Mononuclear cell (primary cell): Measurements from ENCODE around the gene HDGFL2. TPM values are rescaled to one million over a fixed set of nuclear protein-coding genes. Genes with fewer than 3 reads are reported as not detected.

Experiments
- H3K27me3 ChIP-seq: 2 replicates; pipeline ENCODE4 v1.6.0; 2011; ENCODE audit warnings: low read length, control low read depth; ENCODE audit not compliant: insufficient read depth
- H3K4me1 ChIP-seq: 2 replicates; pipeline ENCODE4 v1.5.1; 2011; ENCODE audit warnings: mild to moderate bottlenecking, low read length, control low read depth; ENCODE audit not compliant: insufficient read depth
- H3K4me3 ChIP-seq: 2 replicates; pipeline ENCODE4 v1.5.1; 2011; ENCODE audit warnings: mild to moderate bottlenecking, low read length, moderate library complexity
- H3K9me3 ChIP-seq: 2 replicates; pipeline ENCODE4 v1.5.1; 2011; ENCODE audit warnings: low read depth, mild to moderate bottlenecking, control low read depth, low read length
- total RNA-seq: library from RNA; depleted of rRNA; stranded (reverse); fragments of >200 nt; gene quantifications from one replicate; pipeline ENCODE4 v1.2.3, GENCODE V29; 2012

Gene HDGFL2
- 13.2 TPM for total RNA-seq

- Histone ChIP-seq H3K4me3 (peak within 1 kb of the TSS; percentile 55), H3K27me3 (no peaks in the 10 kb centered on the region), H3K9me3 (no peaks in the 10 kb centered on the region), H3K4me1 (peaks cover 28% of the 10 kb centered on the region)
Observed at GRCh38 chr19:4472174-4472974, at the start of gene HDGFL2. Gene HDGFL2 (plus strand): TSS chr19:4472297. CDS start chr19:4472351, 54 bp downstream.

GRCh38 chr19:4423416-4424126, 48.5 kb upstream of the HDGFL2 start:
- no peaks in the 10 kb centered on the region for H3K27me3 ChIP-seq
- no peaks in the 10 kb centered on the region for H3K9me3 ChIP-seq

GRCh38 chr19:4425537-4425936, 46.6 kb upstream of the HDGFL2 start:
- no peaks in the 10 kb centered on the region for H3K9me3 ChIP-seq
- H3K27me3 ChIP-seq = no peaks in the 10 kb centered on the region
- H3K4me3 ChIP-seq = no peak overlapping the region
- H3K4me1 ChIP-seq = peaks cover 4% of the 10 kb centered on the region

More at GRCh38 chr19:4423416-4424126, 48.5 kb upstream of the HDGFL2 start:
- Histone ChIP-seq H3K4me3 (no peak overlapping the region), H3K4me1 (no peaks in the 10 kb centered on the region)

- H3K4me1 ChIP-seq = peaks cover 31% of the 10 kb centered on the region
- no peaks in the 10 kb centered on the region for H3K9me3 ChIP-seq
- no peak overlapping the region for H3K4me3 ChIP-seq
- no peaks in the 10 kb centered on the region for H3K27me3 ChIP-seq
Observed at GRCh38 chr19:4428326-4428975, 43.6 kb upstream of the HDGFL2 start.

- Histone ChIP-seq H3K9me3 (no peaks in the 10 kb centered on the region), H3K4me1 (peaks cover 31% of the 10 kb centered on the region)
Observed at GRCh38 chr19:4429256-4429655, 42.8 kb upstream of the HDGFL2 start.

GRCh38 chr19:4429771-4430171, 42.3 kb upstream of the HDGFL2 start:
- peaks cover 31% of the 10 kb centered on the region for H3K4me1 ChIP-seq
- no peak overlapping the region for H3K4me3 ChIP-seq
- H3K9me3 ChIP-seq = no peaks in the 10 kb centered on the region
- H3K27me3 ChIP-seq = no peaks in the 10 kb centered on the region

More at GRCh38 chr19:4429256-4429655, 42.8 kb upstream of the HDGFL2 start:
- Histone ChIP-seq H3K27me3 (no peaks in the 10 kb centered on the region), H3K4me3 (no peak overlapping the region)

- Histone ChIP-seq H3K9me3 (no peaks in the 10 kb centered on the region), H3K4me1 (peaks cover 31% of the 10 kb centered on the region), H3K27me3 (no peaks in the 10 kb centered on the region), H3K4me3 (no peak overlapping the region)
Observed at GRCh38 chr19:4430760-4431159, 41.3 kb upstream of the HDGFL2 start.

- Histone ChIP-seq H3K4me1 (peaks cover 31% of the 10 kb centered on the region), H3K27me3 (no peaks in the 10 kb centered on the region), H3K9me3 (no peaks in the 10 kb centered on the region), H3K4me3 (no peak overlapping the region)
Observed at GRCh38 chr19:4431296-4431695, 40.8 kb upstream of the HDGFL2 start.

- Histone ChIP-seq H3K4me3 (no peak overlapping the region), H3K9me3 (no peaks in the 10 kb centered on the region), H3K4me1 (peaks cover 31% of the 10 kb centered on the region), H3K27me3 (no peaks in the 10 kb centered on the region)
Observed at GRCh38 chr19:4431808-4432674, 40.1 kb upstream of the HDGFL2 start.

- H3K4me3 ChIP-seq = no peak overlapping the region
- no peaks in the 10 kb centered on the region for H3K9me3 ChIP-seq
- no peaks in the 10 kb centered on the region for H3K27me3 ChIP-seq
- peaks cover 31% of the 10 kb centered on the region for H3K4me1 ChIP-seq
Observed at GRCh38 chr19:4432918-4433506, 39.1 kb upstream of the HDGFL2 start.

- Histone ChIP-seq H3K4me3 (no peak overlapping the region), H3K9me3 (no peaks in the 10 kb centered on the region), H3K4me1 (peaks cover 31% of the 10 kb centered on the region), H3K27me3 (no peaks in the 10 kb centered on the region)
Observed at GRCh38 chr19:4434391-4434790, 37.7 kb upstream of the HDGFL2 start.

GRCh38 chr19:4436231-4436630, 35.9 kb upstream of the HDGFL2 start:
- no peak overlapping the region for H3K4me3 ChIP-seq
- H3K4me1 ChIP-seq = peaks cover 20% of the 10 kb centered on the region
- H3K27me3 ChIP-seq = no peaks in the 10 kb centered on the region
- no peaks in the 10 kb centered on the region for H3K9me3 ChIP-seq

- H3K4me3 ChIP-seq = no peak overlapping the region
- H3K4me1 ChIP-seq = peaks cover 11% of the 10 kb centered on the region
- no peaks in the 10 kb centered on the region for H3K27me3 ChIP-seq
- H3K9me3 ChIP-seq = no peaks in the 10 kb centered on the region
Observed at GRCh38 chr19:4437103-4437502, 35.0 kb upstream of the HDGFL2 start.

GRCh38 chr19:4439243-4439642, 32.9 kb upstream of the HDGFL2 start:
- no peaks in the 10 kb centered on the region for H3K9me3 ChIP-seq
- H3K4me3 ChIP-seq = no peak overlapping the region
- no peaks in the 10 kb centered on the region for H3K27me3 ChIP-seq
- H3K4me1 ChIP-seq = no peaks in the 10 kb centered on the region
